HCT116 (cell line): ENCODE measurements around the gene CYP3A7. TPM values are rescaled to one million over a fixed set of nuclear protein-coding genes. Genes with fewer than 3 reads are reported as not detected.

Experiments used
- ATAC-seq: fragments of 200-7000 bp; cut with Tn5 transposase; 2 replicates; pipeline ENCODE4 v1.9.1; 2020; ENCODE audit warnings: mild to moderate bottlenecking, moderate library complexity
- BruUV-seq: library from RNA; stranded (reverse); fragments of 400-500 nt; replicated peaks from 2 replicates; lab custom pipeline; 2021; lab: Mats Ljungman, UMichigan
- CTCF ChIA-PET: fragments of 300-600 bp; sonication (Branson Sonifier 250); formaldehyde crosslinking; loops from one replicate; lab custom pipeline; 2021; ENCODE audit warnings: antibody characterized with exemption; lab: Charles Lee
- POLR2A ChIA-PET: fragments of 300-600, 350-600 bp; sonication (Branson Sonifier 250); formaldehyde crosslinking; loops from one replicate; lab custom pipeline; 2021; ENCODE audit warnings: antibody characterized with exemption; lab: Charles Lee
- RAD21 ChIA-PET, 2 experiments: fragments of 300-600 bp; sonication (Branson Sonifier 250); formaldehyde crosslinking; loops; one replicate each; lab custom pipeline; 2023; ENCODE audit warnings: low total read pairs in 2 of 2; ENCODE audit not compliant: uncharacterized antibody in 2 of 2, unreplicated experiment in 2 of 2, low non-redundant PET in 1 of 2; lab: Charles Lee
- DNase-seq: peaks from one replicate; pipeline ENCODE4 v3.0.0-alpha.2; 2010; ENCODE audit warnings: low read depth, low spot score
- H2AFZ ChIP-seq: fragments of 200-600 bp; shearing (Covaris generic), sonication (generic); 2 replicates; pipeline ENCODE4 v1.6.1; 2017; ENCODE audit warnings: low read depth, mixed run types, mixed read lengths, antibody characterized with exemption, low read length; ENCODE audit not compliant: poor library complexity, severe bottlenecking
- H3K27ac ChIP-seq: 2 replicates; pipeline ENCODE4 v1.5.1; 2012; ENCODE audit warnings: low read depth, low read length
- H3K27me3 ChIP-seq: fragments of 200-600 bp; sonication (generic); 2 replicates; pipeline ENCODE4 v1.6.1; 2016; ENCODE audit warnings: mixed run types, low read length, mixed read lengths; ENCODE audit not compliant: insufficient read depth
- H3K36me3 ChIP-seq, 2 experiments: fragments of 200-500 bp in 1 of 2; fragments of 200-600 bp in 1 of 2; sonication (Bioruptor generic) in 1 of 2; sonication (generic) in 1 of 2; 2 replicates each; pipeline versions ENCODE4 v1.5.1 to v1.6.1; 2014 to 2016; ENCODE audit warnings: low read length in 2 of 2, inconsistent platforms in 1 of 2, mixed read lengths in 1 of 2, mixed run types in 1 of 2; ENCODE audit not compliant: insufficient read depth in 2 of 2, control insufficient read depth in 1 of 2
- H3K4me1 ChIP-seq, 2 experiments: fragments of 200-600 bp in 1 of 2; sonication (generic) in 1 of 2; 2 replicates each; pipeline versions ENCODE4 v1.5.1 to v1.6.1; 2012 to 2017; ENCODE audit warnings: low read length in 2 of 2, inconsistent platforms in 1 of 2, mild to moderate bottlenecking in 1 of 2, mixed read lengths in 1 of 2, mixed run types in 1 of 2, moderate library complexity in 1 of 2; ENCODE audit not compliant: insufficient read depth in 2 of 2, control insufficient read depth in 1 of 2
- H3K4me2 ChIP-seq: fragments of 200-600 bp; sonication (generic); 2 replicates; pipeline ENCODE4 v1.6.1; 2017; ENCODE audit warnings: mixed run types, low read length, mixed read lengths
- H3K4me3 ChIP-seq, 2 experiments: fragments of 200-600 bp in 1 of 2; sonication (generic) in 1 of 2; replicated peaks in 1 of 2; 2 replicates each; pipeline ENCODE4 v1.5.1; 2011 to 2016; ENCODE audit warnings: low read length in 2 of 2, control low read depth in 1 of 2, low read depth in 1 of 2, mild to moderate bottlenecking in 1 of 2, mixed read lengths in 1 of 2, mixed run types in 1 of 2
- H3K79me2 ChIP-seq: fragments of 200-600 bp; sonication (generic); 2 replicates; pipeline ENCODE4 v1.6.1; 2017; ENCODE audit warnings: mild to moderate bottlenecking, mixed run types, low read length, moderate library complexity, mixed read lengths; ENCODE audit not compliant: insufficient read depth
- H3K9ac ChIP-seq: fragments of 200-600 bp; sonication (generic); 2 replicates; pipeline ENCODE4 v1.6.1; 2016; ENCODE audit warnings: low read length, mixed read lengths
- H3K9me2 ChIP-seq: fragments of 200-600 bp; sonication (generic), shearing (Covaris generic); 2 replicates; pipeline ENCODE4 v1.6.1; 2017; ENCODE audit warnings: mixed run types, mild to moderate bottlenecking, moderate library complexity; ENCODE audit not compliant: insufficient read depth
- H3K9me3 ChIP-seq, 2 experiments: fragments of 200-500 bp in 1 of 2; fragments of 200-600 bp in 1 of 2; sonication (Bioruptor generic) in 1 of 2; sonication (generic) in 1 of 2; 2 replicates each; pipeline ENCODE4 v1.6.1; 2014 to 2017; ENCODE audit warnings: low read length in 2 of 2, mixed read lengths in 2 of 2, inconsistent platforms in 1 of 2, low read depth in 1 of 2, mild to moderate bottlenecking in 1 of 2, mixed run types in 1 of 2, moderate library complexity in 1 of 2; ENCODE audit not compliant: control insufficient read depth in 1 of 2, insufficient read depth in 1 of 2
- H4K20me1 ChIP-seq: fragments of 200-600 bp; sonication (generic), shearing (Covaris generic); 2 replicates; pipeline ENCODE4 v1.6.1; 2017; ENCODE audit warnings: mixed run types, mild to moderate bottlenecking, moderate library complexity; ENCODE audit not compliant: insufficient read depth
- CBX3 ChIP-seq: IDR thresholded peaks from 2 replicates; pipeline ENCODE4 v1.6.1; 2012; ENCODE audit warnings: low read depth
- CEBPB ChIP-seq: IDR thresholded peaks from 2 replicates; pipeline ENCODE4 v1.6.1; 2012; ENCODE audit warnings: low read depth
- CTCF ChIP-seq, 3 experiments: fragments of 200-600 bp in 1 of 3; sonication (generic) in 1 of 3; IDR thresholded peaks in 2 of 3; conservative IDR thresholded peaks in 1 of 3; 2 replicates each; pipeline ENCODE4 v1.5.1; 2012 to 2017; ENCODE audit warnings: low read depth in 2 of 3, low read length in 2 of 3, antibody characterized with exemption in 1 of 3, borderline replicate concordance in 1 of 3, control low read depth in 1 of 3, mild to moderate bottlenecking in 1 of 3, mixed read lengths in 1 of 3, mixed run types in 1 of 3, moderate library complexity in 1 of 3; ENCODE audit not compliant: insufficient read depth in 1 of 3
- EGR1 ChIP-seq: IDR thresholded peaks from 2 replicates; pipeline ENCODE4 v1.6.1; 2012; ENCODE audit warnings: low read depth
- ELF1 ChIP-seq: IDR thresholded peaks from 2 replicates; pipeline ENCODE4 v1.6.1; 2012; ENCODE audit warnings: low read depth, borderline replicate concordance
- EZH2 ChIP-seq: fragments of 200-600 bp; sonication (generic); IDR thresholded peaks from 2 replicates; pipeline ENCODE4 v1.6.1; 2017; ENCODE audit warnings: antibody characterized with exemption, mixed run types
- EZH2phosphoT487 ChIP-seq: fragments of 200-600 bp; IDR thresholded peaks from 2 replicates; pipeline ENCODE4 v1.6.1; 2018; ENCODE audit warnings: antibody characterized with exemption, borderline replicate concordance
- FOSL1 ChIP-seq: IDR thresholded peaks from 2 replicates; pipeline ENCODE4 v1.6.1; 2012; ENCODE audit warnings: low read depth
- JUND ChIP-seq: IDR thresholded peaks from 2 replicates; pipeline ENCODE4 v1.6.1; 2012
- MAX ChIP-seq: IDR thresholded peaks from 2 replicates; pipeline ENCODE4 v1.6.1; 2012
- POLR2AphosphoS5 ChIP-seq: IDR thresholded peaks from 2 replicates; pipeline ENCODE4 v1.6.1; 2011; ENCODE audit warnings: mild to moderate bottlenecking, low read depth, low read length, moderate library complexity
- SP1 ChIP-seq: IDR thresholded peaks from 2 replicates; pipeline ENCODE4 v1.6.1; 2012; ENCODE audit warnings: low read depth
- YY1 ChIP-seq: IDR thresholded peaks from 2 replicates; pipeline ENCODE4 v1.6.1; 2011; ENCODE audit warnings: low read length, low read depth, moderate library complexity, mild to moderate bottlenecking; ENCODE audit not compliant: insufficient replicate concordance; ENCODE audit errors: extremely low read depth
- ZNF274 ChIP-seq: fragments of 200-500 bp; sonication (Bioruptor generic); IDR thresholded peaks from 2 replicates; pipeline ENCODE4 v1.6.1; 2014; ENCODE audit warnings: mild to moderate bottlenecking, low read depth, low read length, inconsistent platforms
- intact Hi-C: fragments of 100-400 bp; cut with micrococcal nuclease; formaldehyde crosslinking; loops from 2 replicates; pipeline ENCODE4 v1.10.0; 2022
- total RNA-seq: library from RNA; stranded (reverse); gene quantifications from one replicate; pipeline ENCODE4 v1.2.1, GENCODE V29; 2021; ENCODE audit not compliant: unreplicated experiment
- TF ChIP-seq, protein P1 (sequence below): IDR thresholded peaks from 2 replicates; pipeline ENCODE4 v1.6.1; 2012; ENCODE audit warnings: low read depth
- TF ChIP-seq, protein P2 (sequence below): IDR thresholded peaks from 2 replicates; pipeline ENCODE4 v1.6.1; 2012

The CYP3A7 gene
- total RNA-seq, 1 experiment from 2014 or later: not detected

DNA sequence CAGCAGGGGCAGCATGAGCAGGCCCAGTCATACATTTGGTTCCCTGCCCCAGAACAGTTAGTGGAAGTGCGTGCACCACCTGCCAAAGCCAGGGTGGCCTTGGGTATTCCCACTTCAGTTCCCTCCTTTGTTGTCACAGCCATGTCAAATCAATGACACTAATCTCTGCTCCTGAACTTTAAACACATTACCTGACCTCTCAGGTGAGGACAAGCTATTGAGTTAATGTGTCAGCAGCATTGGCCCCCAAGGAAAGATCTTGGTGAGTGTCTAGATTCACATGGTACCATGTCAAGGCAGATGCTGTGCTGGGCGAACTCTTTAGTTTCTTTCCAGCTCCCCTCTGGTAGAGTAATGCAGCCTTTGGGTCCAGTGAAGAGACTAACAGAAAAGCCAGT lies 57.3 kb downstream of the CYP3A7 start:
- BruUV-seq: no TSS peak
- ChIA-PET CTCF (no interaction called here), RAD21 (no interaction called here), POLR2A (no interaction called here)
- DNase-seq (no peak), ATAC-seq (no peak)
- Histone ChIP-seq H3K4me2 (no peak overlapping the region), H4K20me1 (no peaks in the 10 kb centered on the region), H3K9me3 (peaks cover 0 to 4% of the 10 kb centered on the region in 2 experiments; a peak in 1 of 4 replicates), H3K27me3 (no peaks in the 10 kb centered on the region), H3K36me3 (no peaks in the 10 kb centered on the region), H3K4me3 (no peak overlapping the region), H3K27ac (no peak overlapping the region), H3K4me1 (peaks cover 7 to 20% of the 10 kb centered on the region in 2 experiments; a peak in 3 of 4 replicates), H3K79me2 (no peaks in the 10 kb centered on the region), H3K9me2 (no peaks in the 10 kb centered on the region), H3K9ac (no peak overlapping the region), H2AFZ (no peak overlapping the region)
- TF ChIP-seq CEBPB: no peak
- no peak for TF ChIP-seq EZH2phosphoT487
- no peak for TF ChIP-seq MAX
- TF ChIP-seq SP1: no peak
- no peak for TF ChIP-seq YY1
- TF ChIP-seq JUND: no peak
- no peak for TF ChIP-seq CTCF (IDR thresholded peaks at IDR 0.05 in 2 of 3, conservative IDR thresholded peaks at IDR 0.05 in 1 of 3; ENCODE audit: borderline replicate concordance in 1 of 3, insufficient read depth in 1 of 3, low read depth in 2 of 3, low read length in 2 of 3)
- no peak for TF ChIP-seq ZNF274
- no peak for TF ChIP-seq CBX3
- TF ChIP-seq, protein P1, sequence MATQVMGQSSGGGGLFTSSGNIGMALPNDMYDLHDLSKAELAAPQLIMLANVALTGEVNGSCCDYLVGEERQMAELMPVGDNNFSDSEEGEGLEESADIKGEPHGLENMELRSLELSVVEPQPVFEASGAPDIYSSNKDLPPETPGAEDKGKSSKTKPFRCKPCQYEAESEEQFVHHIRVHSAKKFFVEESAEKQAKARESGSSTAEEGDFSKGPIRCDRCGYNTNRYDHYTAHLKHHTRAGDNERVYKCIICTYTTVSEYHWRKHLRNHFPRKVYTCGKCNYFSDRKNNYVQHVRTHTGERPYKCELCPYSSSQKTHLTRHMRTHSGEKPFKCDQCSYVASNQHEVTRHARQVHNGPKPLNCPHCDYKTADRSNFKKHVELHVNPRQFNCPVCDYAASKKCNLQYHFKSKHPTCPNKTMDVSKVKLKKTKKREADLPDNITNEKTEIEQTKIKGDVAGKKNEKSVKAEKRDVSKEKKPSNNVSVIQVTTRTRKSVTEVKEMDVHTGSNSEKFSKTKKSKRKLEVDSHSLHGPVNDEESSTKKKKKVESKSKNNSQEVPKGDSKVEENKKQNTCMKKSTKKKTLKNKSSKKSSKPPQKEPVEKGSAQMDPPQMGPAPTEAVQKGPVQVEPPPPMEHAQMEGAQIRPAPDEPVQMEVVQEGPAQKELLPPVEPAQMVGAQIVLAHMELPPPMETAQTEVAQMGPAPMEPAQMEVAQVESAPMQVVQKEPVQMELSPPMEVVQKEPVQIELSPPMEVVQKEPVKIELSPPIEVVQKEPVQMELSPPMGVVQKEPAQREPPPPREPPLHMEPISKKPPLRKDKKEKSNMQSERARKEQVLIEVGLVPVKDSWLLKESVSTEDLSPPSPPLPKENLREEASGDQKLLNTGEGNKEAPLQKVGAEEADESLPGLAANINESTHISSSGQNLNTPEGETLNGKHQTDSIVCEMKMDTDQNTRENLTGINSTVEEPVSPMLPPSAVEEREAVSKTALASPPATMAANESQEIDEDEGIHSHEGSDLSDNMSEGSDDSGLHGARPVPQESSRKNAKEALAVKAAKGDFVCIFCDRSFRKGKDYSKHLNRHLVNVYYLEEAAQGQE: no peak
- TF ChIP-seq FOSL1: no peak
- no peak for TF ChIP-seq POLR2AphosphoS5
- TF ChIP-seq, protein P2, sequence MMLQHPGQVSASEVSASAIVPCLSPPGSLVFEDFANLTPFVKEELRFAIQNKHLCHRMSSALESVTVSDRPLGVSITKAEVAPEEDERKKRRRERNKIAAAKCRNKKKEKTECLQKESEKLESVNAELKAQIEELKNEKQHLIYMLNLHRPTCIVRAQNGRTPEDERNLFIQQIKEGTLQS: no peak
- no peak for TF ChIP-seq EGR1
- no peak for TF ChIP-seq ELF1
- no peak for TF ChIP-seq EZH2
- intact Hi-C loops: no loop called here
